B cell (primary cell): ENCODE results near the gene CFAP100.

ENCODE experiments used
- EZH2 ChIP-seq: IDR thresholded peaks from 2 replicates; pipeline ENCODE4 v1.6.1; 2012; ENCODE audit warnings: borderline replicate concordance, low read depth, mild to moderate bottlenecking, moderate library complexity, low read length; ENCODE audit not compliant: insufficient read depth, poor library complexity, severe bottlenecking
- TF ChIP-seq, protein P1 (sequence below): fragments of 200-600 bp; IDR thresholded peaks from one replicate; pipeline ENCODE4 v1.8.0; 2022; ENCODE audit warnings: antibody characterized with exemption, mild to moderate bottlenecking

DNA sequence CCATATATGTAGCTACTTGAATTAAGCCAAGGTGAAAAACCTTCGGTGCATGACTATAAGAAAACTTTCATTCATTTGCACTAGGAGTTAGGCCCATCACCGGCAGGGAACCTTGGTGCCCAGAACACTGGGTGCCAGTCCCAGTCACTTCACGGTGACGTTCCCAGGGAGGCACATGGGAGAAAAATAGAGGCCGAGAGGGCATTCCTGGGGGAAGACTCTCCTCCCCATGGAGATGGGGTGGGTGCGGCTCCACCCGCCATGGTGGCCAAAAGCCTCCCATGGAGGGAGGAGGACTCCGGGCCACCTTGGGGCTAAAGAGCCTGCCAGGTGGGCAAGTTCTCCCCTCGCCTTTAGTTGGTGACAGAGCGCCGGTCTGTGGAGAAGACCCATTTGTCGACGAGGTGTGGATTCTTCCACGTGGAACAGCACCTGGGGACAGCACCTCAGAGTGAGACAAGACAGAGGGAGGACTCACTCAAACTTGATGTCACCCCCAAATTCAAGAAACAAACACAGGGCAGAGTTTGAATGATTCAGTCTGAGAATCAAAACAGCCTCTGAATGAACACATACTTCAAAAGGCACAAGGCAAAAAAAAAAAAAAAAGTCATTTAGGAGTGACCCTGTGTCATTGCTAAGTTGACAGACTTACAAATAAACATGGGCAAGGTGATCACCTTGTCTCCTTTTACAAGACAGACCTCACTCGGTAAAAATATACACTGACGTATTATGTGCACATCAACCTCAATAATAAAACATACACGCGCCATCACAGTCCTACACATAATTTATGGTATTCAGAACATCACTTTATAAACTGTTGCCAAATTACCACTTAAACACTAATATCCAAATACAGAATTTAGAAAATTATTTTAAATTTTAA, 42.4 kb downstream of the CFAP100 start:
- TF ChIP-seq, protein P1, sequence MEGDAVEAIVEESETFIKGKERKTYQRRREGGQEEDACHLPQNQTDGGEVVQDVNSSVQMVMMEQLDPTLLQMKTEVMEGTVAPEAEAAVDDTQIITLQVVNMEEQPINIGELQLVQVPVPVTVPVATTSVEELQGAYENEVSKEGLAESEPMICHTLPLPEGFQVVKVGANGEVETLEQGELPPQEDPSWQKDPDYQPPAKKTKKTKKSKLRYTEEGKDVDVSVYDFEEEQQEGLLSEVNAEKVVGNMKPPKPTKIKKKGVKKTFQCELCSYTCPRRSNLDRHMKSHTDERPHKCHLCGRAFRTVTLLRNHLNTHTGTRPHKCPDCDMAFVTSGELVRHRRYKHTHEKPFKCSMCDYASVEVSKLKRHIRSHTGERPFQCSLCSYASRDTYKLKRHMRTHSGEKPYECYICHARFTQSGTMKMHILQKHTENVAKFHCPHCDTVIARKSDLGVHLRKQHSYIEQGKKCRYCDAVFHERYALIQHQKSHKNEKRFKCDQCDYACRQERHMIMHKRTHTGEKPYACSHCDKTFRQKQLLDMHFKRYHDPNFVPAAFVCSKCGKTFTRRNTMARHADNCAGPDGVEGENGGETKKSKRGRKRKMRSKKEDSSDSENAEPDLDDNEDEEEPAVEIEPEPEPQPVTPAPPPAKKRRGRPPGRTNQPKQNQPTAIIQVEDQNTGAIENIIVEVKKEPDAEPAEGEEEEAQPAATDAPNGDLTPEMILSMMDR: no peak
- TF ChIP-seq EZH2: no peak
